Body of pancreas (tissue), 4 donors: ENCODE data around the gene PLAAT2. TPM values are rescaled to one million over a fixed set of nuclear protein-coding genes. Genes with fewer than 3 reads are reported as not detected.

Experiments
- ATAC-seq: fragments of 150-250 bp; one replicate; pipeline ENCODE4 v1.9.1; 2016
- DNase-seq, 4 donors: peaks; one replicate each; pipeline ENCODE4 v3.0.0-alpha.2; 2019
- H3K27ac ChIP-seq, 4 donors: fragments of 200-600 bp; sonication (generic); 1 replicate in 3 of 4; 2 replicates in 1 of 4; pipeline versions ENCODE4 v1.5.1 to v1.6.1; 2016 to 2019; ENCODE audit warnings: mild to moderate bottlenecking in 1 of 4, mixed read lengths in 1 of 4, moderate library complexity in 1 of 4
- H3K27me3 ChIP-seq, 2 donors: fragments of 200-600 bp; sonication (generic); one replicate each; pipeline ENCODE4 v1.6.0; 2016; ENCODE audit warnings: mild to moderate bottlenecking in 1 of 2
- H3K36me3 ChIP-seq, 2 donors: fragments of 200-600 bp; sonication (generic); replicated peaks in 1 of 2; 2 replicates each; pipeline ENCODE4 v1.5.1; 2016; ENCODE audit warnings: low read depth in 2 of 2; ENCODE audit not compliant: insufficient read depth in 1 of 2
- H3K4me1 ChIP-seq: fragments of 200-600 bp; sonication (generic); one replicate; pipeline ENCODE4 v1.6.0; 2016
- H3K4me3 ChIP-seq, 2 donors: fragments of 200-600 bp; sonication (generic); 1 replicate in 1 of 2; 2 replicates in 1 of 2; pipeline ENCODE4 v1.5.1; 2016 to 2019
- H3K9me3 ChIP-seq, 3 donors: fragments of 200-600 bp; sonication (generic); 1 replicate in 2 of 3; 2 replicates in 1 of 3; pipeline ENCODE4 v1.5.1; 2016
- CTCF ChIP-seq, 7 experiments: fragments of 450-650 bp in 4 of 7; fragments of 200-600 bp in 3 of 7; sonication (generic) in 3 of 7; IDR thresholded peaks; one replicate each; pipeline ENCODE4 v1.5.1; 2016 to 2019; ENCODE audit warnings: antibody characterized with exemption in 7 of 7
- POLR2A ChIP-seq, 3 donors: fragments of 450-650 bp; IDR thresholded peaks; one replicate each; pipeline ENCODE4 v1.6.1; 2016; ENCODE audit warnings: antibody characterized with exemption in 3 of 3, mild to moderate bottlenecking in 2 of 3
- WGBS, 2 donors: methylation state at CpG; one replicate each; pipeline ENCODE4 v1.1.5; 2017; 5-methylcytosine and 5-hydroxymethylcytosine counted together
- intact Hi-C: fragments of 100-400 bp; cut with DNase I; formaldehyde crosslinking; loops from one replicate; pipeline ENCODE4 v1.15.1; 2023
- total RNA-seq, 2 donors: library from RNA; depleted of rRNA; stranded (reverse); fragments of >200 nt; gene quantifications; one replicate each; pipeline ENCODE4 v1.1.0, GENCODE V29; 2016

The PLAAT2 gene
- total RNA-seq, 2 donors from 2014 or later, result not detected

GRCh38 chr11:63512816-63513215, 50.4 kb downstream of the PLAAT2 start:
- no peak overlapping the region for H3K4me3 ChIP-seq
- 83% methylated on average over 7 of the region's 7 CpGs for WGBS, 2 donors
- H3K4me1 ChIP-seq, result no peaks in the 10 kb centered on the region
- intact Hi-C loops, result no loop called here
- TF ChIP-seq CTCF (IDR thresholded peaks at IDR 0.05) (no peak), POLR2A (IDR thresholded peaks at IDR 0.05) (no peak)
- H3K27ac ChIP-seq, result no peak overlapping the region
- H3K27me3 ChIP-seq, result no peaks in the 10 kb centered on the region
- no peak for DNase-seq
- no peaks in the 10 kb centered on the region for H3K9me3 ChIP-seq
- no peak for ATAC-seq
- no peaks in the 10 kb centered on the region for H3K36me3 ChIP-seq

- peaks cover 8% of the 10 kb centered on the region for H3K4me1 ChIP-seq
- no peak overlapping the region for H3K4me3 ChIP-seq
- no peak for TF ChIP-seq CTCF (IDR thresholded peaks at IDR 0.05)
- TF ChIP-seq POLR2A (IDR thresholded peaks at IDR 0.05), result no peak
- no peaks in the 10 kb centered on the region for H3K9me3 ChIP-seq
- DNase-seq (no peak), ATAC-seq (no peak)
- no peak overlapping the region for H3K27ac ChIP-seq
- H3K36me3 ChIP-seq, result no peaks in the 10 kb centered on the region
- WGBS, 2 donors, result 88 to 96% methylated on average over 11 of the region's 11 CpGs
- intact Hi-C loops, result no loop called here
- H3K27me3 ChIP-seq, result no peaks in the 10 kb centered on the region
Observed at GRCh38 chr11:63511048-63511748, 52.0 kb downstream of the PLAAT2 start.

- ATAC-seq (no peak), DNase-seq (peak in 3 of 4 donors; percentile 47 to 55 (median 54))
- Histone ChIP-seq H3K27me3 (no peaks in the 10 kb centered on the region), H3K27ac (no peak overlapping the region), H3K4me3 (no peak overlapping the region), H3K4me1 (peaks cover 15% of the 10 kb centered on the region), H3K9me3 (no peaks in the 10 kb centered on the region), H3K36me3 (no peaks in the 10 kb centered on the region)
- intact Hi-C loops, result no loop called here
- WGBS, 2 donors, result 64 to 75% methylated on average over 4 to 7 of the region's 7 CpGs
- TF ChIP-seq CTCF (IDR thresholded peaks at IDR 0.05) (no peak), POLR2A (IDR thresholded peaks at IDR 0.05) (no peak)
Observed at GRCh38 chr11:63510360-63511047, 52.7 kb downstream of the PLAAT2 start.

- H3K27ac ChIP-seq, result no peak overlapping the region
- no peak overlapping the region for H3K4me3 ChIP-seq
- TF ChIP-seq CTCF (IDR thresholded peaks at IDR 0.05), result no peak
- no peak for TF ChIP-seq POLR2A (IDR thresholded peaks at IDR 0.05)
- ATAC-seq (no peak), DNase-seq (no peak)
- no peaks in the 10 kb centered on the region for H3K27me3 ChIP-seq
- intact Hi-C loops, result loop anchor here (10.0 kb wide), 1 partner anchor 126 kb away; no protein-coding TSS in a partner anchor
- no peaks in the 10 kb centered on the region for H3K36me3 ChIP-seq
- WGBS, 2 donors, result 68 to 71% methylated on average over 10 to 12 of the region's 12 CpGs
- H3K4me1 ChIP-seq, result peaks cover 32% of the 10 kb centered on the region
- H3K9me3 ChIP-seq, result no peaks in the 10 kb centered on the region
Observed at GRCh38 chr11:63508745-63509144, 54.4 kb downstream of the PLAAT2 start.
